ENCODE measurements around the gene ACP4. TPM values are rescaled to one million over a fixed set of nuclear protein-coding genes. Genes with fewer than 3 reads are reported as not detected.
"Not testable (repeated sequence)": the region's sequence is repeated elsewhere in the genome, so short reads cannot be mapped to it uniquely, and the experiment has no call there.

Gene ACP4
- total RNA-seq, 1 donor from 2014 or later = not detected

DNA sequence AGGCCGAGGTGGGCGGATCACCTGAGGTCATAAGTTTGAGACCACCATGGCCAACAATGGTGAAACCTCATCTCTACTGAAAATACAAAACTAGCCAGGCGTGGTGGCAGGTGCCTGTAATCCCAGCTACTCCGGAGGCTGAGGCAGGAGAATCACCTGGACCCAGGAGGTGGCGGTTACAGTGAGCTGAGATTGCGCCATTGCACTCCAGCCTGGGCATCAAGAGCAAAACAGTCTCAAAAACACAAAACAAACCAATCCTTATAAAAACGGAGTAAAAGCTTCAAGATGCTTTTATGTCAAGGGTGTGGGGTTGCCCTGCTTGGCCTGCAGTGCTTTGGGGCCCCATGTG is 7.2 kb downstream of the ACP4 start:
- DNase-seq (ENCODE audit: low spot score) = no peak

DNA sequence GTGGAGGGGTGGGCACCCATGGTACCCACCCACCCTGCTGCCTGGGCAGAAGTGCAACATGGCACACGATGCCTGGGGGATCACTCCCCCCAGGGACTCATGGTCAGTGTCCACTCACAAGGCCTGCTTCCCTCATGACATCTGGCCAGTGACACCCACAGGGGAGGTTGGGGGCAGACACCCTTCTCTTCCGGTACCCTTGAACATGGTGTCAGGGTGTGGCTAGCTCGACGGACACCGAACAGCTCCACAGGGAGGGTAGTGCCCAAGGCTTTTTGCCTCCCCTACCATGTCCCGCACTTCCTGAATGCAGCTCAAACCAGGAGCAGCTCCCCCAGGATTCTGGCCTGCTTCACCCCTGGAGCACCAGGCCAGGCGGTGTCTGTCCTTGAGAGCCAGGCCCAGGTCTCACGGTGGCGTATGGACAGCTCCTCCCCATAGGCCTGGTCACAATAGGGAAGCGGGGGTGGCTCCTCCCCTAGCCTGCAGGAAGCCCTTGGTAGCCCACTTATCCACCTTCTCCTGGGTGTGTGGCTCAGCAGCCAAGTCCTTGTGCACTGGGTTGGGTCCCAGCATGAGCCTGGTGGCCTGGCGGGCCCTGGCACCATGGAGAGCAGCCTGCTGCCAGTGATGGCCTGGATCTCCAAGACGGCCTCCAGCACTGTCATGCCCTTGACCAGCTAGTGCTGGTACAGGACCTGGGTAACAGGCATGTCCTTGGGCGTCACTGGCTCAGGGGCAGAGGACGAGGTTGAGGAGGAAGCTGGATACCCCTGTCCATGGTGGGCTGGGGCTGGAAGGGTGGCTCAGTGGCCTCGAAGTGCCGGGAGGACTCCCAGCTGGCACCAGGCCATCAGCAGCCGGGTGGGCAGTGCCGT is 7.8 kb downstream of the ACP4 start:
- no peak for DNase-seq (ENCODE audit: low spot score)

DNA sequence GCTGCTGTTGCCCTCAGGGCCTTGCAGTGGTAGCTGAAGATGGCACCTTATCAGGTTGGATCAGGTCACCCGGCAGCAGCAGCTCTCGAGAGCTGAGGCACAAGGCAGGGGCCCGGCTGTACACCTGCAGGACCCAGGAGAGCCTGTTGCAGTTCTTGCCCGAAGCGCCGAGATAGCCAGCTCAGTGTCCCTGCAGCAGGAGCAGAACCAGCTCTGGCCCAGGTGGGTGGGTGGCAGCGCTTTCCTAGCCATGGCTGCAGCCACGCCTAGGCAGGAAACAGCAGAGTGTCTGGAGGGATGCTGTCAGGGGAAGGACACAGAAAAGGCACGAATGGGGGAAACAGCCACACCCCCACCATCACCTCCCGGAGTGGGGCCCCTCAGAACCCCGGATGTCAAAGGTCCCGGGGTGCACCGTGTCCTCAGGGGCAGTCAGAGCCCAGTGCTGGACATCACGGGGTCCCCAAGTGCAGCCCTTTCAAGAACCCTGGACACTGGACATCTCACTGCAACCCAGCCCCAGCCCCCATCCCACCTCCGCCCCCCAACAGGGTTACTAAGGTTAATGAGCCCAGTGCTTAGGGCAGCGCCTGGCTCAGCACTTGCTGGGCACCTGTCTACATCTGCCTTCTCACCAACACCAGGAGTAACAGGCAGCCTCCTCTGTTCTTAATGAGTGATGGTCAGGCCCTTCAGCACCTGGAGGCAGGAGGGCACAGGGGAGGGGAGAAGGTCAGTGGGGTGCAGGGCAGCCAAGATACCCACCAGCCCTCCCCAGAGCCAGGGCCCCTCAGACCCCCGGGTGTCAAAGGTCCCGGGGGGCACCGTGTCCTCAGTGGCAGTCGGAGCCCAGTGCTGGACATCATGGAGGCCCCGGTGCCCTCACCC is 8.7 kb downstream of the ACP4 start:
- no peak for DNase-seq (ENCODE audit: low spot score)

DNA sequence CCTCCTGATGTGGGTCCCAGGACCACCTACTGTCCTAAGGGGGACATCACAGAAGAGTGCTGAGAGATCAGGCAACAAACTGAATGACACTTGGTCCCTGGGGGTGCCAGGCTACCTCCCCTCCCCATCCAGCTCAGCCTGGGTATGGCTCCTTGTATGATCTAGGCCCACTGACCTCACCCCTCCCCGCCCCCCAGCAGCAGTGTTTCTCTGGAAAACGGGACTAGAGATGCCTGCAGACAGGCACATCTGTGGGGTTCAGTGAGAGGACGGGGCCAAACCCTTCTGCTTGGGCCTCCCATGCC is 9.3 kb downstream of the ACP4 start:
- no peak for DNase-seq (ENCODE audit: low spot score)

DNA sequence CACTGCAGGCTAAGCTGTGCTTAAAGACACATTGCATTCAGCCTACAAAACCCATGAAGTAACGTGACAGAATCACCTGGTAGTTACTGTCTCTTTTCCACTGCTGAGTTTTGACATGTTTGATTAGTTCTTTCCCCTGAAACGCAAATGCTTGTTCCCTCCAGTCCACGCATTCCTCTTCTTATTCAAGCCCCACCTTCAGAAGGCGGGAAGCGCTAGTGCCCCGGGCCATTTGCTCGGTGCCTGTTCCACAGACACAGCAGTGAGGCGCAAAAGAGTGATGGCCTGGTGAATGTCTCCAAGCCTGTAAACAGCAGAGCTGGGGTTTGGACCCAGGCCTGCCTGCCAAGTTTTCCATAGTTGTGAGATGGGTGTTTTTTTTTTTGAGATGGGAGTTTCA is 10.9 kb downstream of the ACP4 start:
- DNase-seq (ENCODE audit: low spot score) = peak; percentile 33

DNA sequence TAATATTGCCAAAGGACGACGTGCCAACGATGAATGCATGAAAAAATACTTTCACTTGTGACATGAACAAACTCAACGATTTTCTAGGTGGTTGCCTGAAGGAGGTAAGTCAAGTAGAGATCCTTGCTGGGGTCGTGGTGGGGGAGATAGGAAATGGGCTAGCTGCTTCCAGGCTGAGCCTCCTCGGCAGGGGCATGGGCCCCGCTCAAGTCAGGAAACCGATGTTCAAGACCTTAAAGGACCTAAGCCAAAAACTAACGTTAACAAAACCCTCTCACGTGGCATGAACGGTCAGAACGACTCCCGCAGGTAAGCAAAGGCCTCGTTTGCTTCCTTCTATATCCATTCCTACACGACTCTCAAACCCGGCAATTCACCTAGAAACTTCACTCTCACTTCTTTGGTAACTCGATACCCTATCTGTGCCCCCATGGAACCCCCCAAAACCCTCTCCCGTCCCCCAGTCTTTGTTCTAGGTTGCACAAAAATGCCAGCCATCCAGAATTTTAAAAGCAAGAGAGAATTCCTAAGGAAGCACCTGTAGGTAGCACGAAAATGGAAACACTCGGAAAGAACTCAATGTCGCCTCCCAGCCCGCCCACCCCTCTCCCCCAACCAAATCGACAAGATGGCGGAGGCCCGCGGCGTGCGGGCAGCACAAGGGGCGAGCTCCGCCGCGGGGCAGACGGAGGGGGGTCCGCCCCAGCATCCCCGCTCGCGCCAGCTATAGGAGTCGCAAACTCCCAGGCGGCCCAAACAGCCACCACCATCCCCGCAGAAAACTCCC is 13.6 kb downstream of the ACP4 start:
- no peak for DNase-seq (ENCODE audit: low spot score)

DNA sequence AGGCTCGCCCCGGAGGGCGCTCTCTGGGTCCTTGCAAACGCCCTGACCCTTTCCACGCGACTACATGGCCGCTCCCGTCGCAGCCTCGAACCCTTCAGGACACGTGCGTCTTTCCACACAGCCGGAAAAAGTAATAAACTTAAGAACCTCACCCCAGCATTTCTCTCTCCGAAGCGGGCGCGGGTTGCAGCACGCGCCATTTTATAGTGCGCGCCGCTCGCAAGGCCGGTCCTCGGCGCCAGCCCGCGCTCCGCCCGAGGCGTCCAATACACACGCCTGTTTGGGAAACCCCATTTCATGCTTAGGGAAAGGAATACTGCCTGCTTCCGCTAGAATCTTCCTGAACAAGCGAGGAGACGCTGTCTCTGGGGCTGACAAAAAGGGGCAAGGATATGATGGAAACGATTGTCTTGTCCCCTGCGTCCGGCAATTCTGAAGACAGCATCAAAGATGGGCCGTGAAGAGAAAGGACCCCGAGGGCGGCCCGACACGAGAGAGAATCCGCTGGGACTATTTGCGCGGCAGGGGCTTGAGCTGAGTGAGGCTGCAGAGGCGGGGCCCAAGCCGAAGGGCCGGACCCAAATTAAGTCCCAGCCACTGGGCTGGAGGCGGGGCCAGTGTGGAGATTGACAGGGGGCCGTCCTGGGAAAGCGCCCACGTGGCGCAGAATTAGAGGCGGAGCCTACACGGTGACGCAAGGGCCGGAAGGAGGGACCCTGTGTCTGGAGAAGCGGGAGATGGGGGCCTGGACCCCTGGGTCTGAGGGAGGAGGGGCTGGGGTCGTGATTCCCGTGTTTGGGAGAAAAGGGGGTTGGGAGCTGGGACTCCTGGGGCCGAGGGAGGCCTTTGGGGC is 14.4 kb downstream of the ACP4 start:
- peak; percentile 99 for DNase-seq (ENCODE audit: low spot score)

DNA sequence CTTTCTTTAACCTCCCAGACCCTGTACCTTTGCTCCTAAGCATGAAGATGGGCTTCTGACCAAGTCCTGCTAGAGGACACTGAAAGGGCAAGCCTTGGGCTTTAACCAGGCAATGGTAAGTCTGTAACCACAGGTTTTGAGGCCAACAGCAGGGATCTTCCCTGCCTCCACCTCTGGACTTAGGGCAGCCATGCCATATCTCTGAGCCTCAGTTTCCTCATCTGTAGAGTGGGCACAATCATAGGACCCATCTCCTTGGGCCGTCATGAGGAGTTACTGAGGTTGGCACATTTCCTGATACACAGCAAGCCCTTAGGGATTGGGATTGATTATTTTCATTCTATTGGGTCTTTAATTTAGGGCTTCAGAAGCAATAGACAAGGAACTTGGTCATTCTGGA is 18.6 kb downstream of the ACP4 start:
- DNase-seq (ENCODE audit: low spot score) = no peak

DNA sequence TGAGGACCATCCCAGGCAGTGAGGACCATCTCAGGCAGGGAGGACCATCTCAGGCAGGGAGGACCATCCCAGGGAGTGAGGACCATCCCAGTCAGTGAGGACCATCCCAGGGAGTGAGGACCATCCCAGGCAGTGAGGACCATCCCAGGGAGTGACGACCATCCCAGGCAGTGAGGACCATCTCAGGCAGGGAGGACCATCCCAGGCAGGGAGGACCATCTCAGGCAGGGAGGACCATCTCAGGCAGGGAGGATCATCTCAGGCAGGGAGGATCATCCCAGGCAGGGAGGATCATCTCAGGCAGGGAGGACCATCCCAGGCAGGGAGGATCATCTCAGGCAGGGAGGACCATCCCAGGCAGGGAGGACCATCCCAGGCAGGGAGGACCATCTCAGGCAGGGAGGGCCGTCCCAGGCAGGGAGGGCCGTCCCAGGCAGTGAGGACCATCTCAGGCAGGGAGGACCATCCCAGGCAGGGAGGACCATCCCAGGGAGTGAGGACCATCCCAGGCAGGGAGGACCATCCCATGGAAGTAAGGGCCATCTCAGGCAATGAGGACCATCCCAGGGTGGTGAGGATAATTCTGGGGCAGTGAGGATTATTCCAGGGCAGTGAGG is 21.5 kb downstream of the ACP4 start:
- not testable (repeated sequence) for DNase-seq (ENCODE audit: low spot score)

DNA sequence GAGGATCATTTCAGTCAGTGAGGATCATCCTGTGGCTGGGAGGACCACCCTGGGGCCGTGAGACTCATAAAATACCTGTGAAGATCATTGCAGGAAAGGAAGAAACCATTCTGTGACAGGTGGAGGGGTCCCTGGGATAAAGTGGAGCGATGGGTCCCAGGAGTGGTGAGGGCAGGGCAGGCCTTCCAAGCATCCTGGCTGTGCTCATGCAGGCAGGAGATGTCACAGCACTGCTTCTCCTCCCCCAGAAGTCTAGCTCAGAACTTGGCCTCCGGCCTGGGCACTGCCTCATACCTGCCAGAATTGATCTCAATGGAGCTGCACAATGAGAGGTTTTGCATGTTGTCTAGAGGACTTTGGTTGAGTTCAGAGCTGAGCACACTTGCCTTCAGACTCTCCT is 22.3 kb downstream of the ACP4 start:
- no peak for DNase-seq (ENCODE audit: low spot score)

DNA sequence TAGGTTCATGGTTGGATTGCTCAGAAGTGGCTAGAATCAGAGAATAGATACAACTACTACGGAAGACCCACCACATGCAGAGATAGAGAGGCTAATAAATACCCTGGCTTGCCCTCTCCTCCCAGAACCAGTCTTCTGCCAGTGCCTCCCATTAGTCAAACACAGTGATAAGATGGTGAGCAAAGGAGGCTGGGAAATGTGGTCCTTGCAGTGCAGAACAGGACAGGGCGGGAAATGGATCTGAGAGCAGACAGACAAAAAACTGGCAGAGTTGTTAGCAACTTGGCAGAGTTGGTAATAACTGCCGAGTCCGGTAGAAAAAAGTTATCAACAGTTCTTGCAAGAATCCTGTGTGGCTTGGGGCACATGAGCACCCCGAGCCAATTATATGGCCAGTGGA is 24.7 kb downstream of the ACP4 start:
- DNase-seq (ENCODE audit: low spot score) = no peak

DNA sequence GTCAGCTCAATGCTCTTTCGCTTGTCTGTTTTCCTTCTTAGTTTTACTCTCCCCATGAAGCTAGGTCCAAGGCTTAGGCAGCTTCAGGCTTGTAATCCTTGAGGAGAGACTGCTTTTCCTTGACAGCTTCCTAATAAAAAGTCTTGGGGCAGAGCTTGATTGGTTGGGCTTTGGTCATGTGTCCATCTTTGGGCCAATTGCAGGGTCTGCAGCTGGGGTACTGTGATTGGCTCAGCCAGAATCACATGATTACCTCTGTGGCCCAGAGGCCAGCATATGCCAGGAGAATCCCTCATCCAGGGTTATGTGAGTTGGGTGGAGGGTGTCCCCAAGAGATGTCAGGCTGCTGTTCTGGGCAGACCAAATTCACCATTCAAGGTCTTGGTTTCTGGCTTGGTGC is 25.2 kb downstream of the ACP4 start:
- DNase-seq (ENCODE audit: low spot score) = no peak

DNA sequence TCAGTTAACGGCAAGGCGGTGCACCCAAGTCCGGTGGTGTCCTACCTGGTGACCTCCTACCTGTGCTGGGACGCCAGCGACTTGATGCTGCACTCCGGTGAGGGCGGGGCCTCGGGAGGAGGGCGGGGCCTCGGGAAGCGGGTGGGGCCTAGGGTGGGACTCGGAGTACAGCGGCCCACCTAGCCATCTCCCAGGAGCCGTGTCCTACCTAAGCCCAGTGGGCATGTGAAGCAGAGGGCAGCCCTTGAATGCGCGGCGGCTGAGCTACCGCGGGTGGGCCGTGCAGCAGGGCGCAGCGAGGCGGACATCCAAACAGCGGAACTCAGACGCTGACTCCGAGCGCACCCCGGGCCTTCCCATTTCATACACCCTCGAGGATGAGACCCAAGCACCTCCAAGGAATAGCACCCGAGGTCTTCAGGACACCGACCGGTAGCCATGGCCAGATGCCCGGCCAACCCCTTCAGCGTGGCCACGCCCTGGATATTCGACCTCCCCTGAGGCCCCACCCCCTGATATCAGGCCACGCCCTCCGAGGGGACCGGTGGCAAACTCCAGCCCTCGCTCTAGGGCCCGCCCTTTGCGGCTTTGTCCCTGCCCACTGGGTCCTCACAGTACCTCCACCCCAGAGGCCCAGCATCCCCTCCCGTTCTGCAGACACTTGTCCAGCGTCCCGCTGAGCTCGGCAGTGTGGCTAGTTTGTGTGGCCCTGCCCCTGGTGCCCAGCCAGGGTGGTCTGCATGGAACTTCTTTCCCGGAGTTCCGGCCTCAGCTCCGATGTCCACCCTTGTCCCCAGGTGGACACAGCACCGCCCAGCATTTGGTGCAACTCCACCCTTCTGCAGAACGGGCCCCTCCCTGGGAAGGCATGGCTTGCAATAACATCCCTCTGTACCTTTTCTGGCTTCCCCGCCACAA is 28.0 kb downstream of the ACP4 start:
- no peak for DNase-seq (ENCODE audit: low spot score)

DNA sequence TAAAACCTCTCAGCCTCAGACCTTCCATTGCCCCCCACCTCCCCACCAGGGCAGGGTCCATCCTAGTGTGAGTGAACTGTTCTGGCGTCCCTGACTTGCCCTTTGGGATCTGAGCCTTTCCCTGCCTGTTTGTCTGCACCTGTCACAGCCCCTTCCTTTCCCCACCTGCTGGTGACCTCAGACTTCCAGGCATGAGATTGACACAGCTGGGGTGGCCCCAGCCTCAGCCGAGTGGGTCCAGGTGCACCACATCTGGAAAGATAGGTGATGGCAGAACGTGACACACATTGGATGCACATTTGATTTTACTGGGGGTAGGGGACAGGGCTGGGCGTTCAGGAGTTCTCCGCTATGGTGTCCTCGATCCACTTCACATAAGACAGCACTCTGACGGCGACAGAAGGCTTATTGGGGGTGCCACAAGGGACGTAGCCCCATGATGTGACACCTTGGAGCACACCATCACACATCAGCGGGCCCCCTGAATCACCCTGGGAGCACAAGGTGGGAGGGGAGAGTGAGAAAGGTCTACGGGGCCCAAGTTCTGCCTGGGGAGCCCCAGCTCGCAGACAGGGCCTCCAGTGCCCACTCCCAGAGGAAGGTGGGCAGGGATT is 28.8 kb downstream of the ACP4 start:
- DNase-seq (ENCODE audit: low spot score) = no peak

DNA sequence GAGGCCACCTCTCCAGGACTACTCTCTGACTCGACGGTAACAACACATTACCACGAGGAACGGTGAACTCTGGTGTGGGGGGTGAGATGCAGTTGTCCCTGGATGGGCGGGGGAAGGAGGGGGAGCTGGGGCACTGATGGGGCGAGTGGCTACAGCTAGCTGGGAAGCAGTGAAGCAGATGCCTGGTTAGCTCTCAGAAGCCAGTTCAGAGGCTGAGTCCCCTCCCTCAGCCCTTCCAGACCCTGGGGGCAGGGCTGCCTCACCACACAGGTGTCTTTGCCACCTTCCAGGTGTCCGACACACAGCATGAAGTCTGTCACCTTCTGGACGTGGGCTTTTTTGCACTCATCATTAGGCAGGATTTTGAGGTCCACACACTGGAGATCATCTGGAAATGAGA is 29.4 kb downstream of the ACP4 start:
- no peak for DNase-seq (ENCODE audit: low spot score)

DNA sequence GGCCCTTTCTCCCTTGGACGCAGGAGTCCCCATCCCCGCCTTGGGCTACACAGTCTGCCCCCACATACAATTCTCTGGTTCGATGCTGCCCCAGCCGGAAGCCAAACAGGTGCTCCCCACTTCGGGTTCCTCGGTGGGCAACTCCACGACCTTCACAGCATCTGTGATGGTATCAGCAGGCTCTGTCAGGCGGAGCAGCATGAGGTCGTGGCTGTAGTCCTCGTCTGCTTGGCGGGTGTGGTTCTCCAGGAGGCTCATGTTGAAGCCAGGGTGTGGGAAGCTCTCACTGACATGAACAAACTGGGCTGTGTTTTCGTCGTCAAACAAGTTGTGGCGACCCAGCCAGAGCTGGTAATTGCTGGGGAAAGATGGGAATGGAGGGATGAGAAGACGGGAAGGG is 29.9 kb downstream of the ACP4 start:
- no peak for DNase-seq (ENCODE audit: low spot score)

DNA sequence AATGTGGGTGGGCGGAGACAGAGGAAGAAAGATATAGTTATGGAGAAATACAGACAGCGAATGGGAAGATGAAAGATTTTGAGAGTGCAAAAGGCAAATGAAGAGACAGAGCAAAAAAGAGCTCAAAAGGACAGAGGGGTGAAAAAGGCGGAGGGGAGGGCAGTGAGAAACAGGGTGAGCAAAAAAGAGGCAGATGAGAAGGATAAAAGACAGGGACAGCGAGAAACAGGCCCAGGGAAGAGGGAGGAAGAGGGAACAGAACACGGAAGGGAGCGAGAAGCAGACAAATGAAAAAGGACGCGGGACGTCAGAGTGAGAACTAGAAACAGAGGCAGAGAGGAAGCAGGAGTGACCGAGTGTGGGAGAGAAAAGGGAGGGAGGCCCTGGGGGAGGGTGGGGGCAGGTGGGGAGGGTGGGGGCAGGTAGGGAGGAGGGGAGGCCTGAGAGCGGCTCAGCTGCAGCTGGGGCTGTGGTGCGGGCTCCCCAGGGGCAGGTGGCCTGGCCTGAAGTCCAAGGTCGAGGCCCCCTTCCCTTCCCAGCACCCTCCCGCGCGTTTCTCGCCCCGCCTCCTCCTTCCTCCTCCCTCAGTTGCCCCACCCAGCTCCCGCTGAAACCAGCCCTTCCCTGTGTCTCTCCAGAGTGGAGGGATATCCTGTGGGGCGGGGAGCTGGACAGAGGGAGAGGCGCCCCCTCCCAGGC is 30.5 kb downstream of the ACP4 start:
- no peak for DNase-seq (ENCODE audit: low spot score)

DNA sequence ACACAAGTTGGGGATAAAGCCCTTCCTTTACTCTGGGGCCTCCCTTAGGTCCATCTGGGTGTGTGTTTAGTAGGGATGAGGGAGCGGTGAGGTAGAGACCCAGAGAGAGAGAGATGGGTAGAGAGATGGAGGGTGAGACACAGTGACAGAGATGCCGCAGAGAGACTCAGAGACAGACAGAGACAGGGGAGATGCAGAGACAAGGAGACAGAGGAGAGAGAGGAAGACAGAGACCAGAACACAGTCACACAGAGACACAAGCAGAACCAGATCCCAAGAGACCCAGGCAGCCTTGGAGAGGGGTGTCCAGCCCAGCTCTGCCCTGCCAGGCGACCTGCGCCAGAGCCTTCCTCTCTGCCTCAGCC is 31.0 kb downstream of the ACP4 start:
- no peak for DNase-seq (ENCODE audit: low spot score)

DNA sequence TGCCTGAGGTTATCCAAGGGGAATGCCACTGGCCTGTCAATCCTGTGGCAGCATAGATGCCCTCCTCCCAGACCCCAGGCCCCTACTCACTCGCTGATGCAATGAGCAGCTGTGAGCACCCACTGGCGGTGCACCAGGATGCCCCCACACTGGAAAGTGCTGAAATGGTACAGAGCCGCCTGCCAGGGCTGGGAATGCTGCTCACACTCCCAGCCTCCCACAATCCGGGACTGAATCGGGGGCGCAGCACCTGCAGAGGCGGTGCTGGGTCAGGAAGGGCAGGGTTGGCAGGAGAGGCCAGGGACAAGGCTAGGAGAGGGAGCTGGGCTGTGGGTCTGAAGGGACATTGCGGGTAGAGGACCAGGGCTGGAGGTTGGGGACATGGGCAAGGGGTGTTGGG is 31.4 kb downstream of the ACP4 start:
- DNase-seq (ENCODE audit: low spot score) = no peak

All from umbilical cord (tissue), 2 donors.